A549 (cell line): ENCODE results near the gene ARIH2.

ENCODE experiments used
- CHD2 ChIP-seq: fragments of 150-350 bp; IDR thresholded peaks from 2 replicates; pipeline ENCODE4 v1.6.1; 2014; ENCODE audit warnings: low read length; ENCODE audit not compliant: partially characterized antibody
- CTCF ChIP-seq: fragments of >200 bp; sonication (Bioruptor Twin); formaldehyde crosslinking; IDR thresholded peaks from 3 replicates; pipeline ENCODE4 v1.5.1; 2016
- EHMT2 ChIP-seq: fragments of 200-600 bp; sonication (generic); IDR thresholded peaks from 2 replicates; pipeline ENCODE4 v1.6.1; 2016; ENCODE audit warnings: antibody characterized with exemption, low read depth, mild to moderate bottlenecking, moderate library complexity
- ESRRA ChIP-seq: fragments of 150-350 bp; IDR thresholded peaks from 2 replicates; pipeline ENCODE4 v1.6.1; 2014; ENCODE audit warnings: mild to moderate bottlenecking, low read length, borderline replicate concordance
- KDM1A ChIP-seq: fragments of 200-600 bp; sonication (generic); IDR thresholded peaks from 2 replicates; pipeline ENCODE4 v1.6.1; 2016; ENCODE audit warnings: low read depth, mild to moderate bottlenecking
- MAFK ChIP-seq: fragments of 450-650 bp; IDR thresholded peaks from 2 replicates; pipeline ENCODE4 v1.6.1; 2014; ENCODE audit not compliant: partially characterized antibody
- NFE2L2 ChIP-seq: fragments of 150-350 bp; conservative IDR thresholded peaks from 2 replicates; pipeline ENCODE4 v1.6.1; 2014; ENCODE audit warnings: low read length
- POLR2A ChIP-seq: IDR thresholded peaks from 2 replicates; pipeline ENCODE4 v1.6.1; 2012; ENCODE audit warnings: mild to moderate bottlenecking, low read length
- RAD21 ChIP-seq, 2 experiments: fragments of >200 bp in 1 of 2; sonication (Bioruptor Twin) in 1 of 2; formaldehyde crosslinking in 1 of 2; IDR thresholded peaks in 1 of 2; conservative IDR thresholded peaks in 1 of 2; 2 replicates in 1 of 2; 3 replicates in 1 of 2; pipeline ENCODE4 v1.6.1; 2012 to 2018; ENCODE audit warnings: inconsistent platforms in 1 of 2
- REST ChIP-seq: fragments of 200-600 bp; sonication (generic); IDR thresholded peaks from 2 replicates; pipeline ENCODE4 v1.6.1; 2016; ENCODE audit warnings: antibody characterized with exemption, mild to moderate bottlenecking, moderate library complexity
- RFX5 ChIP-seq: fragments of 450-650 bp; IDR thresholded peaks from 2 replicates; pipeline ENCODE4 v1.7.1; 2014; ENCODE audit warnings: antibody characterized with exemption, mild to moderate bottlenecking, moderate library complexity
- SMC3 ChIP-seq: fragments of >200 bp; sonication (Bioruptor Twin); formaldehyde crosslinking; IDR thresholded peaks from 3 replicates; pipeline ENCODE4 v1.6.1; 2018; ENCODE audit warnings: inconsistent platforms
- TP53 ChIP-seq: fragments of 250-450 bp; sonication (Bioruptor Pico); IDR thresholded peaks from 2 replicates; pipeline ENCODE4 v1.5.0; 2021; ENCODE audit warnings: mild to moderate bottlenecking, moderate library complexity

GRCh38 chr3:48989126-48989795 is 70.6 kb downstream of the ARIH2 start:
- TF ChIP-seq CHD2 (no peak), CTCF (no peak), SMC3 (no peak), EHMT2 (no peak), REST (no peak), MAFK (no peak), NFE2L2 (no peak), POLR2A (no peak; the same call in 1 of the 2 replicates), RAD21 (conservative IDR thresholded peaks at IDR 0.05 in 1 of 2, IDR thresholded peaks at IDR 0.05 in 1 of 2) (no peak), TP53 (CRISPR knock-in tag) (no peak), ESRRA (no peak), RFX5 (no peak), KDM1A (no peak)
